ENCODE measurements around the gene MPC1L.

Gene MPC1L

DNA sequence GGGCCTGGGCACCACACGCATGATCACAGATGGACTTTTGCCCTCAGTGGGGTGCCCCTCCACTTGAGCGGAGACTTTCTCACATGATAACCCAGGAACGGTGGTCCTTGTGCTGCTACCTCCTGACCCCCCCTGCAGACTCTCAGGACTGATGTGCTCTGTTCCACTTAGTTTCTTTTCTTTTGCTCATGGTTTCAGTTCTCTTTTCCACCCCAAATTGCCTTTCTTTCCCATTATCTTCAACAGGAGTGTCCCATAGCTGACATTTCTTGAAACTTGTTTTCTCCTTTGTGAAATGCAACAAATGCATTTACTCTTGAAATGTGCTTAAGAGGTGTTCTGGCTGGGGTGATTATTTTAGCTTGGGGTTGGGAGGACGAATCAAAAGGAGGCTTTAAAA is 9.0 kb downstream of the MPC1L start:
- no peak for DNase-seq

DNA sequence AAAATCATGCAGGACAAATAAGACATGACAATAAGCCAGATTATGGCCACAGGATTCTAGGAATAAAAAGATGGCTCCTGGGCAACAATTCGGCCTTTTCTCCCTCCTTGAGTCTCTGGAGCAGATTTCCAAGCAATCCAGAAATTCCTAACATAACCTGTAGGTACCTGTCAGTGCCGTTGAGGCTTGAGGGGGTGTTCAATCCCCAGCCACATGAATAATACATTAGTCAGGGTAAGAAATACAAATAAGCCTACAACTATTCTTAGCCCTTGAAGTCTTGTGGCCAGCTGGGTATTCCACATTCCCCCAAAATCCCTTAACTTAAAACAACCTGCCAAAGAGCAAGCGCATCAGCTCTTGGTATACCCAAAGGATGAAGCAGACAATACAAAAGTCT is 14.5 kb downstream of the MPC1L start:
- DNase-seq = no peak

DNA sequence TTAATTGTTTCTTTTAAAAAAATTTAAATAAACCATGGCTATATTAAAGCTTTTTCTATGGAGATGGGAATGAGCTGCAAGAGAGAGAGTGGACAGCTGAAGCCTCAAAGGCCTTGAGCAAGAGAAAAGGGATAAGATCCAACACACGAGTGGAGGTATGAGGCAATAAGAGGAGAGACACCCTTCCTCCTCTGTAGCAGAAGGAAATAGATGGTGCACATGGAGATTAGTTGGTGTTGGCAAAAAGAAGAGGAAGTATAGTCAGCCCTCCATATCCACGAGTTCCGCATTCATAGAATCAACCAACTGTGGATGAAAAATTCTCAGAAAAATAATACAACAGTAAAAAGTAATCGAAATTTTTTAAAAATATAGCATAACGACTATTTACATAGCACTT is 20.9 kb downstream of the MPC1L start:
- no peak for DNase-seq

DNA sequence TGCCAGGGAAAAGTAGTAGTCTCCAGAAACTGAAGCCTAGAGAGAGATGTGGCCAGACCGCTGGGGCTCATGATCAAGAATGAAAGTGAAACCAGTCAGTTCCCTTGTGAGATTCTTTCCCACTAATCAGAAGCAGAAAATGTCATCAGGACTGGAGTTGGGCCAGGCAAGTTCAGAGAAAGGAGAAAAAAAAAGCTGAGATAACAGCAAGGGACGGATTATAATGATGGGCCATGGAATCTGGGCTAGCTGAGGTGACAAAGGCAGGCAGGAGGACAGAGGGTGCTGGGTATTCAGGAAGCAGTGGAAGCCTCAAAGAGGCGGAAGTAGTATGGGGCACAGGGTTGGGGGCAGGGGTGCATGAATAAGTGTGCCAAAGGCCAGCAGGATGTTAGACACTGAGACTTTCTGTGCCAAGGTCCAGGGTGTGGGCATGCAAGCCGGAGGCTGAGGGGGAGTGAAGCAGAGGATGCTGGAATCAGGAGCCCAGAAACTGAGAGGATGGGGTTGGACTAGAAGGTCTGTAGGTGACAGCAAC is 21.7 kb downstream of the MPC1L start:
- peak; percentile 31 for DNase-seq

DNA sequence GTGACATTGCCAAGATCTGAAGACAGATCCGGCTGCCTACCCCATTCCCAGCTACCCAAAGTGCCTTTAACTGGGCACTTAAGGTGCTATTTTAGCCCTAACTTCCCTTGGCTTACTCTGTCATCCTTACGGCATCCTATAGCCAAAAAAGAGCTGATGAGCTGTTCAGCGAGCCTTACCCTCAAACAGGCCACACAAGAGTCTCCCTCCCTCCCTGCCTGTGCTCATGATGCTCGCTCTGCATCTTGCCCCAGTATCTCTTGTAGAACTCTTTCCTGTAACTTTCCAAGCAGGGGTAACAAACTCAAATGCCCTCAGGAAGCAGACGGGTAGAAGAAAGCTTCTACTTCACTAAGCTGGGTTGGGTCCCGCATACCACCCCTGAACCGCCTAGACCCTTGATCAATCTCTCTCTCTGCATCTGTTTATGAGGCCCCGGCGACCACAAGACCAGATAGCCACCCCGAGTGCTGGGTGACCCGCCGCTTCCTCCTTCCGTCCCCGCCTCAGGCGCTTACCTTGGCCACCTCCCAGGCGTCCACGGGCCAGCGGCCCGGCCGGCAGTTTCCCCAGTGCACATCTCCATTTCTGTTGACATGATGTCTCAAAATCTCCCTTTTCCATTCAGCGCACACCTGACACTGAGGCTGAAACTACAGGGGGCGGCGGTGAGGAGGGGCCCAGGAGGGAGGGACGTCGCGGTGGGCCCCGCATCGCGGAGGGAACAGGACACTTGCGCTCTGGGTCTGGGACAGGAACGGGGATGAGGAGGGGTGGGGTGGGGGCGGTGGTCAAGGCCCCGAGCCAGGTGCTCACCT is 23.5 kb downstream of the MPC1L start:
- peak; percentile 25 for DNase-seq

DNA sequence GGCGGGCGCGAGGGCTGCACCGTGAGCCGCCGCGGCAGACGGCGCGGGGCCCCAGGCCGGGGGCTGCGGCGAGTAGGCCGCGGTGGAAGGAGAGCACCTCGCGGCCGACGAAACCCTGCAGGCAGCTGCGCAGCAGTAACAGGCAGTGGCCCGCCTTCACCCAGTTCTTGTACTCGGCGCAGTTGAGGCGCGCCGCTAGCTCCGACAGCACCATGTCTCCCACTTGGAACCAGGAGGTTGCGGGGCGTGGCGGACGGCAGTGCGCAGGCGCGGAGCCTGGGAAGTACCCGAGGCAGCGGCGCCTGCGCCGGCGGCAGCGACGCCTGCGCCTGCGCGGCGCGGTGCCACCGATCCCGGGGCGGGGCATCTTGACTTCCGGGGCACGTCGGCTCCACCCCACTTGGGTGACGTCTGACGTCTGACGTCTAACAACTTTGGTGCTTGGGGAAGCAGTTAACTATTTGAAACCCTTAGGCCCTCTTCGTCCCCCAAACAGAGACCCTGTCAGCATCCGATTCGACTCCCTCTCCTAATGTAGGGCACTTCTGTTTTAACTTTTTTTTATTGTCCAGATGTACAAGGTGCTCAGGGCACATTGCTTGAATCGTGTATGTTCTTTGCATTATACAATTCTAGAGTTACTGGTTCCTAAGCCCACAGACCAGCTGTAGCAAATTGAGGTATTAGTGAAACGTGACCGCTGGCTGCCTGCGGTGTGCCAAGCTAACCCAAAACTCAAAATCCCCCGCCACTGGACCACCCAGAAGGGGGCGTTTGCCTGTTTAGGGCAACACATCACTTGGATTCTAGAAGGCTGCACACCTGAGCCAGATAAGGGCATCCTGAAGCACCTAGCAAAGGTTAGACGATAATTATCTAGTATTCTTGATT is 24.3 kb downstream of the MPC1L start, which contains the start of gene CXorf38:
Gene CXorf38, minus strand, starts transcription at position 255 of the 891 bp plus-strand sequence. Its CDS starts 41 bp downstream, at position 214.
- peak; percentile 94 for DNase-seq

DNA sequence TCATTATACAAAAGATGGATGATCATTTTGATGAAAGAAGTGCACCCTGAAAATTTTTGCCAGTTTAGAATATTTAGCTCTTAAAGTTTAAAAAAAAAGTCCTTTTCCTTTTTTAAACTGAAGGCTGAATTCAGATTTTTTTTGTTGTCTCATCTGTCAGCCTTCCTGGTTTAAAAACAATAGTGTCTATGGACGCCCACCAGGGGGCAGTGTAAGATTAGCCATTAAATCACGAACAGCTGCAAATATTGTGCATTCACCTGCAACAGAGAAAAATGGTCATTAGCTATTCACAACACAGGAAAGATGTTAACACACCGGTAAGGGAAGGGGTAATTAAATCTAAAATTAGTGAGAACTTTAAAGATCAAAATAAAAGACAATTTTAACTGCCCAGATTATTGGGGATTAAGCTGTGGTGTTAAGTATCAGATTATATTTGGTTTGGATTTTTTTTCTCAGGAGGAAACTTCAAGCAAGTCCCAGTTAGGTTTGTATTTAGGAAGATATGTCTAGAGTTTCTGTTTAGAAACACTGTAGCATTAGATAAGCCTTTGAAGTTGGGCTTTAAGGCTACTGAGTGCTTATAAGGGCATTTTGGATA is 28.5 kb downstream of the MPC1L start:
- peak; percentile 73 for DNase-seq

DNA sequence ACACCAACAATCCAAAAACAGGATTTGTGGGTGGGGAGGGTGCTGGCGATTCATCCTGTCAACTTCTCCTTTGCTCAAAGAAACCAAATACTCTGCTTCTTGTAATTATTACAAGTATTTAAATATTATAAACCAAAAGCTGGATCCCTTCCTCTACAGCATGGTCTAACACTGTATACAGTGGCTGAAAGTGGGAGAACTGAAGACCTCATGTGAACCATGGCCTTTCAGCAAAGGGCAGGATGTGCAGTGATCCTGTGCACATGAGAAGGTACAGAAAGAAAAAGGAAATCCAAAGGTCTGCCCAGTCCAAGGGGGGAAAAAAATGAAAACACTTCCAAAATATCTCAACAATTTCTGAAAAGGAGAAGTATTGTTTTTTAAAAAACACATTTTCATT is 29.4 kb downstream of the MPC1L start:
- DNase-seq = no peak

DNA sequence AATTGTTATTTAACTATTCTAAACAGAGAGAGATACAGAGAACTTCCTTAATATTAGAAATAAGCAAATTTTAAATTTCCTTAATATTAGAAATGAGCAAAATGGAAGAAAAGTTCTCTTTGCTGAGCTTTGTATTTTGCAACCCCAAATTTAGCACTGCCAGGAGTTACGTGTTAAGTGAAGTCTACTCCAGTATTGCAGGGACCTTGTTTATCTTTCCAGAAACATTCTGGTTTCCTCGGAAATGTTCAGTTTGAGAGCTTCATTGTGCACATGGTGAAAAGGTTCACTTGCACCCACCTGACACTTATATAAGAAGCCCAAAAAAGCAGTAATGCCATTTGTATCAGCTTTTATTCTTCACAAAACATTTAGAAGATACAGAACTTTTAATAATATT is 30.3 kb downstream of the MPC1L start:
- no peak for DNase-seq

DNA sequence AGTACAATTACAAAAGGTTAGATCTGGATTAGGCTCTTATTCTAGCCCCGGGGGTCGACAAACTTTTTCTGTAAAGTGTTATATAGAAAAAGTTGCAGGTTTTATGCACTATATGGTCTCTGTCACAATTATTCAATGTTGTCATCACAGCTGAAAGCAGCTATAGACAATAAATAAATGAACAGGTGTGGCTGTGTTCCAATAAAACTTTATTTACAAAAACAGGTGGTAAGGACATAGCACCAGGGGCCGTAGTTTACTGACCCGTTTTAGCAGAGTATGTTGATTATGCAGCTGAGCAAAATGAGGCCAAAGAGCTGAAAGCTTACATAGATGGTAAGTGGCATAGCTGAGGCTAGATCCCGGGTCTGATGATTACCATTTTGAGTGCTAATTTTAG is 37.2 kb downstream of the MPC1L start:
- no peak for DNase-seq

DNA sequence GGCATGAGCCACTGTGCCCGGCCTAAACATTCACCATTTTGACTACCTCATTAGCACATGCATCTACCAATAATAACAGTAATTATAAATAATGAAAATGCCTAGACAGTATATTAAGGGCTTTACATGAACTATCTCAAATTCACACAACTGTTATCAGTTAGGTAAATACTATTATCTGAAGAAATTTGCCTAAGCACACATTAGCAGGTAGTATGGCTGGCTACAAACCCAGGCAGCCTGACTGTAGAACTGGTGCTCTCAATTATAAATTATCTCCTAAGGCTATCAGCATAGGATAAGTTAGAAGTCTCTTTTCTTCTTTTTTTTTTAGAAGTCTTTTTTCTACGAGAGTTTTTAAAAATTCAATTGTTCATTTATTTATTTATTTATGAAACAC is 38.3 kb downstream of the MPC1L start:
- no peak for DNase-seq

DNA sequence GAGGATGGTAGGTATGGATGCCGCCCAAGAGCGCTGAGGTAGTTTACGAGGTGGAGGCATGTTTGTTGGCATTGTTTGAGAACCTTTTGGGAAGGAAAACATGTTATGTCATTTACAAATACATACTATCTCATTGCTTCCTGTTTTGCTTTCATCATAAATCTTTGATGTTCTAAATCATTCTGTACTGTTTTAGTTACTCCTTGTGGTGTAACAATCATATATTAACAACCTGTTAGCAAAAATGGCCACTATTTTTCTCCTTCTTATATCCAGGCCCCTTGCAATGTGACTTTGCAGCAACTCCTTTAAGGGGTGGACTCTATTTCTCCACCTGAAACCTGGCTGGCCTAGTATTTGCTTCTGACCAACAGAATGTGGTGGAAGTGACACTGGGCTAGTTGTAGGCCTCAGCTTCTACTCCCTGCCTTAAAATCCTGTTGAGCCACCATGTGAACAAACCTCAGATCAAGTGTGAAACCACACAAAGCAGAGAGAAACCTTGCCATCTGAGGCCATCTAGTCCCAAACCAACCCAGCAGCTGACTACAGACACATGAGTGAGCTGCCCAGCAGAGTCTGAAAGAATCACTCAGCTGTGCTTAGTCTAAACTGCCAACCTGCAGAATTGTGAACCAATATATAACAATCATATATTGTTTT is 40.0 kb downstream of the MPC1L start:
- no peak for DNase-seq

DNA sequence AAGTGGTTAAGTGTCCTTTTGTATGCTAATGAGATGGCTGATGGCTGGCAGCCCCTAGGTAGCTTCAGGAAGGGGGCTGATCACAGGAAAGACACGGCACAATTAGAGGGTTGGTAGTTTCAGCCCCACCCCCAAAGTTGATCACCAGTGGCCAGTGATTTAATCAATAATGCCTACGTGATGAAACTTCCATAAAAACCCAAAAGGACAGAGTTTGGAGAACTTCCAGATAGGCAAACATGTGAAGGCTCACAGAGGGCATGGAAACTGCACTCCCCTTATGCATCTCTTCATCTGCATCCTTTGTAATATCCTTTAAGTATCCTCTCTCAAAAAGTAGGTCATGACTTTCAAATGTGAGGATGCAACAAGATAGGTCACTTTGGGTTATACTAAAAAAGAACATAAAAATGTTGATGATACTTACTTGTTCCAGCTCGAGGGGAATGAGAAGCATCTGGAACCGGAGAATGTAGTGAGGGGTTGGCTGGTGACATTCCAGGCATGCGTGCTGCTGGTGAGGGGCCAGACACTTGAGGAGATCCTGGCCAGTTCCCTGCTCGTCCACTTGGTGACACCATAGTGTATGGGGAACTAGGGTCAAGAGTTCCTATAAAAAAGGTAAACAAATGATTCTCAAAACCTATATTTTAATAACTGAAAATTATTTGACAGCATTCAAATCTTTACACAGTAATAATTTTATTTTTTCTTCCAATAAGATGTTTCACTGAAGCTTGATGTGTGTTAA is 40.8 kb downstream of the MPC1L start:
- DNase-seq = no peak

DNA sequence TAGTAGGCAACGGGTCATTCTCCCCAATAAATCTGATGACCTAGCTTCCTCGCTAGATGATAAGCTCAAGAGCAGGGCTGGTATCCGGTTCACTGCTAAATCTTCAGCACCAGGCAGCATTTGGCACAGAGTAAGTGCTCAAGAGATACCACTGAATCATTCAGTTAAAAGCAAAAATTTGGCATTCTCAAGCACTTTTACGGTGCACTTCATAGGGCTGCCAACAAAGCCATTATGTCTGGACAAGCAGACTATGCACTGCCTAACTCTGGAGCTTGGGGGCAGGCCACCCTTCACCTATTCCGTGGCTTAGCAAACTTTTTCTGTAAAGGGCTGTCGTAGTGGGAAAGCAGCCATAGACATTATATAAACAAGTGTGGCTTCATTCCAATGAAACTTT is 47.9 kb downstream of the MPC1L start:
- no peak for DNase-seq
